ENCODE measurements around the gene SYNPO2L.

Gene SYNPO2L

DNA sequence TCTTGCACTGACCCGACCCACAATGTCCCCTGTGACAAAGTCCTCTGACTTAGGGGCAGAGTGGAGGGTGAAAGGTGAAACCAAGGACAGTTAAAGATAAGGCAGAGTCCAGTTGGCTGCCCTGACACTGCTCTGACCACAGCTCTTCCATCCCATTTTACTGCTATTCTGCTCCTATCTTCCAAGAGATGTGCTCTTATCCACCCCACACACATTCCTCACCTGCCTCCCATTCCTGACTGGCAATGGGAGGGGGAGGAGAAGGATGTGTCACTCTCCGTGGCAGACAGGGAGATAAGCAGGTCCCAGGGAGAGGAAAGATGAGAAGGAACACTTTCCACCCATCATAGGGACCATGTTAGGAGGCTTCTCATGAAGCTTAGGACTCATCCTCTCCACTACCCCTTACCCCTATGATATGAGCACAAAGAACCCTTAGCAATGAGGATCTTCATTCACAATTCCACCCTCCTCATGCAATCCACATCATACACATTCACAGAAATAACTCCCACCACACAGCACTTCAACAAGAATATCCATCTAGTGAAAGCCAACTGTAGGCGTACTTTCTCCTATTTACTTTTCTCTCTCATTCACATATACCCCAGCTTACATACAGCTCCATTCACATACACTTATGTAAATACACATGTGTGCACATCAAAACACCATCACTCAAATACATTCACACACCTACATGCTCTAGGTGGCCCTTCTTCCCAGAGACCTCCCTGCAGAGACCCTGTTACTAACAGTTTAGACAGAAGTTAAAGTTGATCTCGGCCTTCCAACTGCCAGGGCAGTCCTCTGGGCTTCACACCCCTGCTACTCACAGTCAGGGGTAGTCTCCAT, 6.6 kb downstream of the SYNPO2L start:
- H3K4me1 ChIP-seq, result no peaks in the 10 kb centered on the region
- H3K4me3 ChIP-seq (ENCODE audit: low read depth, low read length), result no peak overlapping the region
- DNase-seq, result no peak
- H3K9me3 ChIP-seq, result no peaks in the 10 kb centered on the region
- no peaks in the 10 kb centered on the region for H3K36me3 ChIP-seq
- H3K27me3 ChIP-seq, result no peaks in the 10 kb centered on the region
- no peak for TF ChIP-seq CTCF (IDR thresholded peaks at IDR 0.05; ENCODE audit: low read depth, low read length)

GRCh38 chr10:73647875-73648651, 7.8 kb downstream of the SYNPO2L start:
- Histone ChIP-seq H3K27me3 (no peaks in the 10 kb centered on the region), H3K4me1 (no peaks in the 10 kb centered on the region), H3K9me3 (no peaks in the 10 kb centered on the region), H3K36me3 (no peaks in the 10 kb centered on the region), H3K4me3 (ENCODE audit: low read depth, low read length) (peak overlapping the region; percentile 88)
- peak; percentile 20 for DNase-seq
- TF ChIP-seq CTCF (IDR thresholded peaks at IDR 0.05; ENCODE audit: low read depth, low read length), result no peak

GRCh38 chr10:73647211-73647874, 8.5 kb downstream of the SYNPO2L start:
- Histone ChIP-seq H3K4me3 (ENCODE audit: low read depth, low read length) (peak overlapping the region; percentile 88), H3K4me1 (no peaks in the 10 kb centered on the region), H3K27me3 (no peaks in the 10 kb centered on the region), H3K9me3 (no peaks in the 10 kb centered on the region), H3K36me3 (no peaks in the 10 kb centered on the region)
- TF ChIP-seq CTCF (IDR thresholded peaks at IDR 0.05; ENCODE audit: low read depth, low read length), result no peak
- DNase-seq, result peak; percentile 74

GRCh38 chr10:73646598-73647041, 9.2 kb downstream of the SYNPO2L start:
- Histone ChIP-seq H3K4me1 (no peaks in the 10 kb centered on the region), H3K27me3 (no peaks in the 10 kb centered on the region), H3K36me3 (no peaks in the 10 kb centered on the region), H3K9me3 (no peaks in the 10 kb centered on the region), H3K4me3 (ENCODE audit: low read depth, low read length) (no peak overlapping the region)
- no peak for DNase-seq
- TF ChIP-seq CTCF (IDR thresholded peaks at IDR 0.05; ENCODE audit: low read depth, low read length), result no peak

- TF ChIP-seq CTCF (IDR thresholded peaks at IDR 0.05; ENCODE audit: low read depth, low read length), result no peak
- no peak for DNase-seq
- Histone ChIP-seq H3K4me1 (no peaks in the 10 kb centered on the region), H3K9me3 (no peaks in the 10 kb centered on the region), H3K4me3 (ENCODE audit: low read depth, low read length) (no peak overlapping the region), H3K27me3 (no peaks in the 10 kb centered on the region), H3K36me3 (no peaks in the 10 kb centered on the region)
These were observed 10.6 kb downstream of the SYNPO2L start for GRCh38 chr10:73645251-73645650.

All from BE2C (cell line).